ENCODE results near the gene SDR39U1.

GRCh38 chr14:24461336-24461735 lies 18.8 kb upstream of the SDR39U1 start:
- TF ChIP-seq, protein P1, sequence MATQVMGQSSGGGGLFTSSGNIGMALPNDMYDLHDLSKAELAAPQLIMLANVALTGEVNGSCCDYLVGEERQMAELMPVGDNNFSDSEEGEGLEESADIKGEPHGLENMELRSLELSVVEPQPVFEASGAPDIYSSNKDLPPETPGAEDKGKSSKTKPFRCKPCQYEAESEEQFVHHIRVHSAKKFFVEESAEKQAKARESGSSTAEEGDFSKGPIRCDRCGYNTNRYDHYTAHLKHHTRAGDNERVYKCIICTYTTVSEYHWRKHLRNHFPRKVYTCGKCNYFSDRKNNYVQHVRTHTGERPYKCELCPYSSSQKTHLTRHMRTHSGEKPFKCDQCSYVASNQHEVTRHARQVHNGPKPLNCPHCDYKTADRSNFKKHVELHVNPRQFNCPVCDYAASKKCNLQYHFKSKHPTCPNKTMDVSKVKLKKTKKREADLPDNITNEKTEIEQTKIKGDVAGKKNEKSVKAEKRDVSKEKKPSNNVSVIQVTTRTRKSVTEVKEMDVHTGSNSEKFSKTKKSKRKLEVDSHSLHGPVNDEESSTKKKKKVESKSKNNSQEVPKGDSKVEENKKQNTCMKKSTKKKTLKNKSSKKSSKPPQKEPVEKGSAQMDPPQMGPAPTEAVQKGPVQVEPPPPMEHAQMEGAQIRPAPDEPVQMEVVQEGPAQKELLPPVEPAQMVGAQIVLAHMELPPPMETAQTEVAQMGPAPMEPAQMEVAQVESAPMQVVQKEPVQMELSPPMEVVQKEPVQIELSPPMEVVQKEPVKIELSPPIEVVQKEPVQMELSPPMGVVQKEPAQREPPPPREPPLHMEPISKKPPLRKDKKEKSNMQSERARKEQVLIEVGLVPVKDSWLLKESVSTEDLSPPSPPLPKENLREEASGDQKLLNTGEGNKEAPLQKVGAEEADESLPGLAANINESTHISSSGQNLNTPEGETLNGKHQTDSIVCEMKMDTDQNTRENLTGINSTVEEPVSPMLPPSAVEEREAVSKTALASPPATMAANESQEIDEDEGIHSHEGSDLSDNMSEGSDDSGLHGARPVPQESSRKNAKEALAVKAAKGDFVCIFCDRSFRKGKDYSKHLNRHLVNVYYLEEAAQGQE (IDR thresholded peaks at IDR 0.05; ENCODE audit: borderline replicate concordance), result no peak
- TF ChIP-seq POLR2AphosphoS5 (IDR thresholded peaks at IDR 0.05) (no peak), CTCF (IDR thresholded peaks at IDR 0.05; ENCODE audit: poor library complexity, severe bottlenecking) (no peak), TAF1 (IDR thresholded peaks at IDR 0.05; ENCODE audit: low read depth) (no peak), RAD21 (conservative IDR thresholded peaks at IDR 0.05) (no peak), SMC3 (conservative IDR thresholded peaks at IDR 0.05; ENCODE audit: poor library complexity) (no peak), EZH2 (IDR thresholded peaks at IDR 0.05; ENCODE audit: borderline replicate concordance, insufficient read depth, low read length, poor library complexity, severe bottlenecking) (no peak), EP300 (conservative IDR thresholded peaks at IDR 0.05; ENCODE audit: poor library complexity, severe bottlenecking) (no peak), MXI1 (conservative IDR thresholded peaks at IDR 0.05; ENCODE audit: poor library complexity, severe bottlenecking) (no peak)

All from neural cell (in vitro differentiated cells).